Thyroid gland (tissue), 4 donors: ENCODE results near the gene PPP2R3A. TPM values are rescaled to one million over a fixed set of nuclear protein-coding genes. Genes with fewer than 3 reads are reported as not detected.

Experiments
- DNase-seq, 2 donors: peaks; one replicate each; pipeline ENCODE4 v3.0.0-alpha.2; 2019
- H3K27ac ChIP-seq, 3 donors: fragments of 200-600 bp; sonication (generic); 1 replicate in 2 of 3; 2 replicates in 1 of 3; pipeline ENCODE4 v1.5.1; 2016 to 2019; ENCODE audit warnings: mild to moderate bottlenecking in 1 of 3, moderate library complexity in 1 of 3
- H3K27me3 ChIP-seq: fragments of 200-600 bp; sonication (generic); one replicate; pipeline ENCODE4 v1.5.1; 2019
- H3K36me3 ChIP-seq, 2 donors: fragments of 200-600 bp; sonication (generic); one replicate each; pipeline ENCODE4 v1.5.1; 2016 to 2019
- H3K4me1 ChIP-seq, 2 donors: fragments of 200-600 bp; sonication (generic); one replicate each; pipeline ENCODE4 v1.5.1; 2017 to 2019
- H3K4me3 ChIP-seq, 3 donors: fragments of 200-600 bp; sonication (generic); replicated peaks in 1 of 3; 1 replicate in 2 of 3; 2 replicates in 1 of 3; pipeline ENCODE4 v1.5.1; 2016; ENCODE audit warnings: mild to moderate bottlenecking in 1 of 3
- H3K9me3 ChIP-seq: fragments of 200-600 bp; sonication (generic); one replicate; pipeline ENCODE4 v1.5.1; 2017
- POLR2A ChIP-seq, 2 donors: fragments of 450-650 bp; IDR thresholded peaks; one replicate each; pipeline ENCODE4 v1.6.1; 2017; ENCODE audit warnings: antibody characterized with exemption in 2 of 2, mild to moderate bottlenecking in 2 of 2, moderate library complexity in 1 of 2
- WGBS, 2 donors: methylation state at CpG; one replicate each; pipeline ENCODE4 v1.1.5; 2017; 5-methylcytosine and 5-hydroxymethylcytosine counted together
- intact Hi-C: fragments of 100-400 bp; cut with DNase I; formaldehyde crosslinking; loops from one replicate; pipeline ENCODE4 v1.15.1; 2023
- total RNA-seq, 4 donors: library from RNA; depleted of rRNA; stranded (reverse); fragments of >200 nt; gene quantifications; one replicate each; pipeline ENCODE4 v1.2.3, GENCODE V29; 2016
- TF ChIP-seq, protein P1 (sequence below), 6 experiments: fragments of 200-600 bp in 3 of 6; fragments of 450-650 bp in 3 of 6; sonication (generic) in 3 of 6; IDR thresholded peaks; one replicate each; pipeline ENCODE4 v1.5.1; 2016 to 2019; ENCODE audit warnings: antibody characterized with exemption in 6 of 6, mild to moderate bottlenecking in 2 of 6, inconsistent platforms in 1 of 6, moderate library complexity in 1 of 6

PPP2R3A gene
- total RNA-seq, 4 donors from 2014 or later: 8.5 to 15.3 (median 9.8) TPM

DNA sequence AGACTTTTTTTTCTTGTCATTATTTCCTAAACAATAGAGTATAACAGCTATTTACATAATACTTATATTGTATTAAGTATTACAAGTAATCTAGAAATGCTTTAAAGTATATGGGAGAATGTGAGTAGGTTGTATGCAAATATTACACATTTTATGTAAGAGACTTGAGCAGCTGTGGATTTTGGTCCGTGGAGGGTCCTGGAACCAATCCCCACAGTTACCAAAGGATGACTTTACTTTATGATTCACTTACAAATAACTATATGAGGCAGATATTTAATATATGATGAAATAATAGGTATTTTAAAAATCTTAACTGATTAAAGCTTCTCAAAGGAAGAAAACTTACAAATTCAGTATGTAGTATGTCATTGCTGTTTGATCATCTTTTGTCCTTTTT lies 56.3 kb downstream of the PPP2R3A start:
- Histone ChIP-seq H3K4me3 (no peak overlapping the region), H3K9me3 (no peaks in the 10 kb centered on the region), H3K36me3 (no peaks in the 10 kb centered on the region), H3K27me3 (no peaks in the 10 kb centered on the region), H3K27ac (no peak overlapping the region), H3K4me1 (peaks cover 0 to under 1% of the 10 kb centered on the region in 2 donors)
- no peak for DNase-seq
- intact Hi-C loops: no loop called here
- 90 to 93% methylated on average over 1 of the region's 1 CpG for WGBS, 2 donors
- TF ChIP-seq, protein P1, sequence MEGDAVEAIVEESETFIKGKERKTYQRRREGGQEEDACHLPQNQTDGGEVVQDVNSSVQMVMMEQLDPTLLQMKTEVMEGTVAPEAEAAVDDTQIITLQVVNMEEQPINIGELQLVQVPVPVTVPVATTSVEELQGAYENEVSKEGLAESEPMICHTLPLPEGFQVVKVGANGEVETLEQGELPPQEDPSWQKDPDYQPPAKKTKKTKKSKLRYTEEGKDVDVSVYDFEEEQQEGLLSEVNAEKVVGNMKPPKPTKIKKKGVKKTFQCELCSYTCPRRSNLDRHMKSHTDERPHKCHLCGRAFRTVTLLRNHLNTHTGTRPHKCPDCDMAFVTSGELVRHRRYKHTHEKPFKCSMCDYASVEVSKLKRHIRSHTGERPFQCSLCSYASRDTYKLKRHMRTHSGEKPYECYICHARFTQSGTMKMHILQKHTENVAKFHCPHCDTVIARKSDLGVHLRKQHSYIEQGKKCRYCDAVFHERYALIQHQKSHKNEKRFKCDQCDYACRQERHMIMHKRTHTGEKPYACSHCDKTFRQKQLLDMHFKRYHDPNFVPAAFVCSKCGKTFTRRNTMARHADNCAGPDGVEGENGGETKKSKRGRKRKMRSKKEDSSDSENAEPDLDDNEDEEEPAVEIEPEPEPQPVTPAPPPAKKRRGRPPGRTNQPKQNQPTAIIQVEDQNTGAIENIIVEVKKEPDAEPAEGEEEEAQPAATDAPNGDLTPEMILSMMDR (IDR thresholded peaks at IDR 0.05): no peak
- no peak for TF ChIP-seq POLR2A (IDR thresholded peaks at IDR 0.05)

DNA sequence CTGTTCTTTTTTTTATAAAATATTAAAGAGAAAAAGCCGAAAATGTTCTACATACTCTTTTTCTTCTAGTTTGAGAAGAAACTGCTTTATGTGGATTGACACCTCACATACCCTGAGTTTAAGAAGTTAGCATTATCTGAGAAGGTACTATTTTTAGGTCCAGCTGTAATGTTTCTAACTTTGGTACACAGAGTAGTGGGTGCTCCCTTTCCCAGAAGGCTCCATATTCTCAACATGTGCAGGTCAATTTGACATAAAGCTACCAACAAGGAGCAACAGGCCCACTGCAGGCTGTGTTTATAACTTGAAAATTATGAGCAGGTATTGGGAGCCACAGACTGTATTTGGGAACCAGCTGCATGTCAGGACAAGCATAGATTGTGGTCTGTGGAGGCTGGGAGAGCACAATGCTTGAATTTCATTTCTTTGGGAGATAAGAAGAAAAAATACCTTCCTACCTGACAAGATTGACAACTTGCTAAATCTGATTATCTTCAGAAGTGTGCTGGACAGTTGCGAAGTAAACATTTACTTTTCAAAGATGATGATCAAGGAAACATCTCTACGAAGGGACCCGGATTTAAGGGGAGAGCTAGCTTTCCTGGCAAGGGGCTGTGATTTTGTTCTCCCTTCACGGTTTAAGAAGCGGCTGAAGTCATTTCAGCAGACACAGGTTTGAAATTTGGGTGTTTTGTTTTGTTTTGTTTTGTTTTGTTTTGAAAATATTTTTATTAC lies 57.2 kb downstream of the PPP2R3A start:
- Histone ChIP-seq H3K27me3 (no peaks in the 10 kb centered on the region), H3K9me3 (no peaks in the 10 kb centered on the region), H3K27ac (no peak overlapping the region), H3K36me3 (no peaks in the 10 kb centered on the region), H3K4me3 (no peak overlapping the region), H3K4me1 (peaks cover 0 to 9% of the 10 kb centered on the region in 2 donors)
- no peak for DNase-seq
- intact Hi-C loops: no loop called here
- 93 to 95% methylated on average over 6 of the region's 6 CpGs for WGBS, 2 donors
- TF ChIP-seq POLR2A (IDR thresholded peaks at IDR 0.05): no peak
- TF ChIP-seq, protein P1 (IDR thresholded peaks at IDR 0.05): no peak

DNA sequence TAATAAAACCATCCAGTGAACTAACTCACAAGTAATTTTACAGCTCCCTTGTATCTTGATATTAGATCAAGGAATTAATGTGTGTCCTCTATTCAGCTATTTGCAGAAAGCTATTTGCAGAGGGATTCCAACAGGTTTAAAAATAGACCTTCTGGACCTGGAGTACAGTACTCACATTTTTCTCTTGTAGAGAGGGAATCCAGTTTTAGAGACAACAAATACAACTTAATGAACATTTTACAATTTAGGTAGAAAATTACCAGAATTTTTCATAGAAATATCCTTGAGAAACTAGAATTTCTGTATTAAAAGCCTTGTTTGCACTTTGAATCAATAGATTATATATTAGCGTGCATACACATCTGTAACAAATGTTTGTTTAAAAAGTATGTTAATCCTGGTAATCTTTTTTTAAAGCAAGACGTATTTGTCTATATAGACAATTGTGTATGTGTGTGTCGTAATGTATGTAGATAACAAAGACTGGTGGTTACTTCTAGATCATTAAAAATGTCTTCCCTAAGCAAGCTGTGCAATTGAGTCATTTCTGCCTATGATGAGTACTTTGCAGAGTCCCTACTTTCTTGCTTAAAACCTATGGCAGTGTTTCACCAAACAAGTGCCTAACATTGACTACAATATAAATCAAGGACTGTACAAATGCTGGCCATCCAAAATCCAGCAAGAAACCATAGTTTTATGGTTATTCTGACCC lies 57.9 kb downstream of the PPP2R3A start:
- Histone ChIP-seq H3K27ac (no peak overlapping the region), H3K27me3 (no peaks in the 10 kb centered on the region), H3K4me3 (no peak overlapping the region), H3K4me1 (peaks cover 0 to 11% of the 10 kb centered on the region in 2 donors), H3K36me3 (no peaks in the 10 kb centered on the region), H3K9me3 (no peaks in the 10 kb centered on the region)
- no peak for TF ChIP-seq POLR2A (IDR thresholded peaks at IDR 0.05)
- TF ChIP-seq, protein P1 (IDR thresholded peaks at IDR 0.05): no peak
- no peak for DNase-seq
- 95 to 97% methylated on average over 3 of the region's 3 CpGs for WGBS, 2 donors
- intact Hi-C loops: no loop called here

DNA sequence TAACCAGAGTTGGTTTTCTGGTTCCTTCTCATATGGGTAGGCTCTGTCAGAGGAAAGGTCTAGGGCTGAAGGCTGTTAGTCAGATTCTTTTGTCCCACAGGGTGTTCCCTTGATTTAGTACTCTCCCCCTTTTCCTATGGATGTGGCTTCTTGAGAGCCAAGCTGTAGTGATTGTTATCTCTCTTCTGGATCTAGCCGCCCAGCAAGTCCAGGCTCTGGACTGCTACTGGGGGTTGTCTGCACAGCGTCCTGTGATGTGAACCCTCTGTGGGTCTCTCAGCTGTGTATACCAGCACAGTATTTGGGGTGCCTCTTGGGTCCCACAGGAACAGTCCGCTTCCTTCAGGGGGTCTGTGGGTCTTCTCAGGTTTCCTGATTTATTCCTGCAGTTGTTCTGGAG lies 70.8 kb downstream of the PPP2R3A start:
- 80 to 91% methylated on average over 3 of the region's 3 CpGs for WGBS, 2 donors

More for the DNA sequence above, 70.8 kb downstream of the PPP2R3A start:
- intact Hi-C loops: no loop called here
- no peaks in the 10 kb centered on the region for H3K36me3 ChIP-seq
- no peaks in the 10 kb centered on the region for H3K4me1 ChIP-seq
- TF ChIP-seq, protein P1 (IDR thresholded peaks at IDR 0.05): no peak
- no peak for TF ChIP-seq POLR2A (IDR thresholded peaks at IDR 0.05)
- no peak overlapping the region for H3K27ac ChIP-seq
- H3K4me3 ChIP-seq: no peak overlapping the region
- no peaks in the 10 kb centered on the region for H3K27me3 ChIP-seq
- H3K9me3 ChIP-seq: no peaks in the 10 kb centered on the region
- DNase-seq: no peak
